ENCODE results near the gene PANK4. TPM values are rescaled to one million over a fixed set of nuclear protein-coding genes. Genes with fewer than 3 reads are reported as not detected.
"Not testable (repeated sequence)": the region's sequence is repeated elsewhere in the genome, so short reads cannot be mapped to it uniquely, and the experiment has no call there.

The PANK4 gene
- total RNA-seq, 6 experiments from 2014 or later: 9.6 to 18.9 (median 13.4) TPM

GRCh38 chr1:2553871-2554620, 27.6 kb upstream of the PANK4 start:
- 81% methylated on average over 12 of the region's 30 CpGs for WGBS (ENCODE audit: insufficient coverage, low coverage, low lambda C conversion rate, missing lambda C conversion rate)
- peak in 1 of 4 donors; percentile 2 for ATAC-seq
- DNase-seq: peak in 2 of 3 donors; percentile 52 to 56
- H3K4me3 ChIP-seq: no peak overlapping the region
- H3K9me3 ChIP-seq: no peaks in the 10 kb centered on the region
- H3K36me3 ChIP-seq: peaks cover 0 to 8% (median 0%) of the 10 kb centered on the region in 4 donors
- no peaks in the 10 kb centered on the region for H3K27me3 ChIP-seq
- peak overlapping the region in 2 of 3 donors; percentile 10 to 93 for H3K27ac ChIP-seq
- TF ChIP-seq POLR2A (IDR thresholded peaks at IDR 0.05) (no peak), CTCF (IDR thresholded peaks at IDR 0.05) (no peak)
- intact Hi-C loops (cut with DNase I): loop anchor here in 1 of 2 donors (10.0 kb wide), 1 partner anchor 91 kb away; no protein-coding TSS in a partner anchor
- peaks cover 0 to 15% (median 3%) of the 10 kb centered on the region in 4 donors for H3K4me1 ChIP-seq

GRCh38 chr1:2553076-2553475, 26.7 kb upstream of the PANK4 start:
- peaks cover 0 to 23% (median 8%) of the 10 kb centered on the region in 4 donors for H3K4me1 ChIP-seq
- no CpG with 5 or more reads among the region's 9 CpGs for WGBS (ENCODE audit: insufficient coverage, low coverage, low lambda C conversion rate, missing lambda C conversion rate)
- H3K4me3 ChIP-seq, H3K27ac ChIP-seq, ATAC-seq, H3K9me3 ChIP-seq, H3K27me3 ChIP-seq, H3K36me3 ChIP-seq, DNase-seq: not testable (repeated sequence)
- intact Hi-C loops (cut with DNase I): loop anchor here in 1 of 2 donors (10.0 kb wide), 1 partner anchor 92 kb away; no protein-coding TSS in a partner anchor

GRCh38 chr1:2552189-2552588, 25.8 kb upstream of the PANK4 start:
- ATAC-seq: no peak
- Histone ChIP-seq H3K27me3 (no peaks in the 10 kb centered on the region), H3K27ac (no peak overlapping the region), H3K4me1 (peaks cover 0 to 27% (median 13%) of the 10 kb centered on the region in 4 donors), H3K36me3 (no peaks in the 10 kb centered on the region), H3K9me3 (no peaks in the 10 kb centered on the region), H3K4me3 (no peak overlapping the region)
- no peak for TF ChIP-seq POLR2A (IDR thresholded peaks at IDR 0.05)
- intact Hi-C loops (cut with DNase I): loop anchor here in 1 of 2 donors (10.0 kb wide), 1 partner anchor 93 kb away; no protein-coding TSS in a partner anchor
- WGBS (ENCODE audit: insufficient coverage, low coverage, low lambda C conversion rate, missing lambda C conversion rate): 90% methylated on average over 2 of the region's 26 CpGs
- DNase-seq: no peak

GRCh38 chr1:2551544-2551943, 25.1 kb upstream of the PANK4 start:
- not testable (repeated sequence) for H3K36me3 ChIP-seq, ATAC-seq, H3K4me3 ChIP-seq, H3K27me3 ChIP-seq, DNase-seq, H3K9me3 ChIP-seq, H3K27ac ChIP-seq
- intact Hi-C loops (cut with DNase I): loop anchor here in 1 of 2 donors (10.0 kb wide), 1 partner anchor 93 kb away; no protein-coding TSS in a partner anchor
- WGBS (ENCODE audit: insufficient coverage, low coverage, low lambda C conversion rate, missing lambda C conversion rate): 71% methylated on average over 5 of the region's 9 CpGs
- H3K4me1 ChIP-seq: peaks cover 0 to 31% (median 14%) of the 10 kb centered on the region in 4 donors

- not testable (repeated sequence) for ATAC-seq, H3K27me3 ChIP-seq, H3K27ac ChIP-seq, H3K9me3 ChIP-seq, H3K4me3 ChIP-seq, DNase-seq, H3K36me3 ChIP-seq
- peaks cover 0 to 33% (median 14%) of the 10 kb centered on the region in 4 donors for H3K4me1 ChIP-seq
- intact Hi-C loops (cut with DNase I): loop anchor here in 1 of 2 donors (10.0 kb wide), 1 partner anchor 94 kb away; no protein-coding TSS in a partner anchor
- no CpG with 5 or more reads among the region's 12 CpGs for WGBS (ENCODE audit: insufficient coverage, low coverage, low lambda C conversion rate, missing lambda C conversion rate)
Measured at GRCh38 chr1:2550309-2550861, 24.0 kb upstream of the PANK4 start.

GRCh38 chr1:2549367-2550029, 23.1 kb upstream of the PANK4 start:
- not testable (repeated sequence) for H3K27me3 ChIP-seq, DNase-seq, ATAC-seq, H3K36me3 ChIP-seq, H3K9me3 ChIP-seq
- 69% methylated on average over 9 of the region's 28 CpGs for WGBS (ENCODE audit: insufficient coverage, low coverage, low lambda C conversion rate, missing lambda C conversion rate)
- H3K27ac ChIP-seq: peak overlapping the region; percentile 95 to 99 (median 98)
- intact Hi-C loops (cut with DNase I): loop anchor here in 1 of 2 donors (5.0 to 10.0 kb wide), 2 partner anchors 95 to 132 kb away; no protein-coding TSS in a partner anchor
- peaks cover 0 to 29% (median 14%) of the 10 kb centered on the region in 4 donors for H3K4me1 ChIP-seq
- peak overlapping the region in 1 of 3 donors; percentile 39 for H3K4me3 ChIP-seq
